Astrocyte of the hippocampus (primary cell): Measurements from ENCODE around the gene BACH2.
A peak's percentile ranks its signal among the peaks of the same experiment; 100 is the strongest.
"Not testable (repeated sequence)": the region's sequence is repeated elsewhere in the genome, so short reads cannot be mapped to it uniquely, and the experiment has no call there.

Experiments used
- DNase-seq: peaks from one replicate; pipeline ENCODE4 v3.0.0; 2011; ENCODE audit warnings: low read depth, low spot score

Gene BACH2

GRCh38 chr6:90127595-90127994, 169.0 kb downstream of the BACH2 start:
- DNase-seq: no peak

- no peak for DNase-seq
Measured at GRCh38 chr6:90126839-90127238, 169.8 kb downstream of the BACH2 start.

GRCh38 chr6:90126181-90126580, 170.5 kb downstream of the BACH2 start:
- DNase-seq: no peak

- no peak for DNase-seq
Measured at GRCh38 chr6:90124874-90125510, 171.7 kb downstream of the BACH2 start.

- DNase-seq: peak; percentile 50
Measured at GRCh38 chr6:90123831-90124230, 172.8 kb downstream of the BACH2 start.

GRCh38 chr6:90121982-90122381, 174.7 kb downstream of the BACH2 start:
- no peak for DNase-seq

- DNase-seq: no peak
Measured at GRCh38 chr6:90120327-90120726, 176.3 kb downstream of the BACH2 start.

GRCh38 chr6:90119618-90120017, 177.0 kb downstream of the BACH2 start:
- DNase-seq: no peak

- no peak for DNase-seq
Measured at GRCh38 chr6:90118581-90118980, 178.1 kb downstream of the BACH2 start.

GRCh38 chr6:90118069-90118468, 178.6 kb downstream of the BACH2 start:
- no peak for DNase-seq

GRCh38 chr6:90116126-90116525, 180.5 kb downstream of the BACH2 start:
- DNase-seq: not testable (repeated sequence)

GRCh38 chr6:90113389-90113788, 183.3 kb downstream of the BACH2 start:
- no peak for DNase-seq

- no peak for DNase-seq
Measured at GRCh38 chr6:90111387-90111786, 185.3 kb downstream of the BACH2 start.

- DNase-seq: no peak
Measured at GRCh38 chr6:90110971-90111370, 185.7 kb downstream of the BACH2 start.

GRCh38 chr6:90109141-90109540, 187.5 kb downstream of the BACH2 start:
- no peak for DNase-seq

GRCh38 chr6:90107771-90108282, 188.8 kb downstream of the BACH2 start:
- no peak for DNase-seq

GRCh38 chr6:90107371-90107770, 189.3 kb downstream of the BACH2 start:
- DNase-seq: no peak

GRCh38 chr6:90106449-90106848, 190.2 kb downstream of the BACH2 start:
- no peak for DNase-seq

- no peak for DNase-seq
Measured at GRCh38 chr6:90105506-90106170, 191.0 kb downstream of the BACH2 start.

- peak; percentile 69 for DNase-seq
Measured at GRCh38 chr6:90103056-90103800, 193.4 kb downstream of the BACH2 start.

- no peak for DNase-seq
Measured at GRCh38 chr6:90101403-90101802, 195.2 kb downstream of the BACH2 start.

- no peak for DNase-seq
Measured at GRCh38 chr6:90100059-90100665, 196.5 kb downstream of the BACH2 start.
